Tibial nerve (tissue), 4 donors: ENCODE data around the gene MIEF2.
A peak's percentile ranks its signal among the peaks of the same experiment; 100 is the strongest.

Source experiments
- CTCF ChIP-seq, 5 experiments: fragments of 200-600 bp in 3 of 5; fragments of 450-650 bp in 2 of 5; sonication (generic) in 3 of 5; IDR thresholded peaks; one replicate each; pipeline ENCODE4 v1.5.1; 2016 to 2019; ENCODE audit warnings: antibody characterized with exemption in 5 of 5, mild to moderate bottlenecking in 3 of 5, moderate library complexity in 2 of 5
- EP300 ChIP-seq, 2 donors: sonication (generic); formaldehyde crosslinking; IDR thresholded peaks; one replicate each; pipeline ENCODE4 v1.6.1; 2017; ENCODE audit warnings: antibody characterized with exemption in 2 of 2, mild to moderate bottlenecking in 1 of 2
- POLR2A ChIP-seq, 2 donors: fragments of 450-650 bp; IDR thresholded peaks; one replicate each; pipeline ENCODE4 v1.6.1; 2017; ENCODE audit warnings: antibody characterized with exemption in 2 of 2, mild to moderate bottlenecking in 2 of 2, moderate library complexity in 2 of 2

- TF ChIP-seq CTCF (IDR thresholded peaks at IDR 0.05) (peak; percentile 77 to 95 (median 90)), POLR2A (IDR thresholded peaks at IDR 0.05) (no peak), EP300 (IDR thresholded peaks at IDR 0.05) (no peak)
These were observed 42.9 kb upstream of the MIEF2 start for GRCh38 chr17:18217412-18218015.
